Neuronal stem cell (in vitro differentiated cells): ENCODE measurements around the gene YEATS2.

ENCODE experiments used
- DNase-seq: peaks from one replicate; pipeline ENCODE4 v3.0.0-alpha.2; 2013; ENCODE audit warnings: low spot score
- H2AFZ ChIP-seq: one replicate; pipeline ENCODE4 v1.6.1; 2013; ENCODE audit warnings: mild to moderate bottlenecking, low read length, inconsistent platforms
- H2AK5ac ChIP-seq: 2 replicates; pipeline ENCODE4 v1.6.1; 2013; ENCODE audit warnings: low read depth, mild to moderate bottlenecking, inconsistent platforms, low read length, moderate library complexity, mixed read lengths
- H2BK120ac ChIP-seq: 2 replicates; pipeline ENCODE4 v1.6.1; 2013; ENCODE audit warnings: low read depth, mild to moderate bottlenecking, inconsistent platforms, low read length, moderate library complexity, mixed read lengths
- H2BK12ac ChIP-seq: one replicate; pipeline ENCODE4 v1.6.1; 2013; ENCODE audit warnings: low read length, inconsistent platforms
- H2BK15ac ChIP-seq: 2 replicates; pipeline ENCODE4 v1.6.1; 2013; ENCODE audit warnings: mild to moderate bottlenecking, low read length, inconsistent platforms, mixed read lengths
- H2BK5ac ChIP-seq: one replicate; pipeline ENCODE4 v1.6.1; 2013; ENCODE audit warnings: inconsistent platforms, mild to moderate bottlenecking, low read length, moderate library complexity
- H3K14ac ChIP-seq: one replicate; pipeline ENCODE4 v1.6.1; 2013; ENCODE audit warnings: low read length, inconsistent platforms
- H3K18ac ChIP-seq: 2 replicates; pipeline ENCODE4 v1.6.1; 2013; ENCODE audit warnings: low read length, inconsistent platforms
- H3K23ac ChIP-seq: 2 replicates; pipeline ENCODE4 v1.6.1; 2013; ENCODE audit warnings: low read depth, mild to moderate bottlenecking, mixed read lengths, low read length, inconsistent platforms; ENCODE audit not compliant: poor library complexity
- H3K27ac ChIP-seq: replicated peaks from 3 replicates; pipeline ENCODE4 v1.5.1; 2013; ENCODE audit warnings: low read length, inconsistent platforms
- H3K27me3 ChIP-seq, 3 experiments: 2 replicates each; pipeline ENCODE4 v1.6.1; 2013; ENCODE audit warnings: low read length in 3 of 3, mild to moderate bottlenecking in 2 of 3, inconsistent platforms in 1 of 3, low read depth in 1 of 3, mixed read lengths in 1 of 3, moderate library complexity in 1 of 3; ENCODE audit not compliant: control insufficient read depth in 3 of 3, insufficient read depth in 3 of 3
- H3K36me3 ChIP-seq, 2 donors: replicated peaks in 1 of 2; 2 replicates each; pipeline ENCODE4 v1.6.1; 2013; ENCODE audit warnings: low read length in 2 of 2; ENCODE audit not compliant: control insufficient read depth in 2 of 2, insufficient read depth in 2 of 2
- H3K4ac ChIP-seq: 2 replicates; pipeline ENCODE4 v1.6.1; 2013; ENCODE audit warnings: inconsistent platforms, mild to moderate bottlenecking, low read length, moderate library complexity
- H3K4me1 ChIP-seq, 2 donors: 1 replicate in 1 of 2; 2 replicates in 1 of 2; pipeline ENCODE4 v1.6.1; 2013; ENCODE audit warnings: low read length in 2 of 2, low read depth in 1 of 2; ENCODE audit not compliant: control insufficient read depth in 2 of 2, insufficient read depth in 1 of 2
- H3K4me2 ChIP-seq: one replicate; pipeline ENCODE4 v1.6.1; 2013; ENCODE audit warnings: mild to moderate bottlenecking, low read length, inconsistent platforms; ENCODE audit not compliant: insufficient read depth, poor library complexity, severe bottlenecking
- H3K4me3 ChIP-seq, 2 donors: 2 replicates each; pipeline ENCODE4 v1.5.1; 2013; ENCODE audit warnings: low read length in 2 of 2, mild to moderate bottlenecking in 2 of 2, inconsistent platforms in 1 of 2, moderate library complexity in 1 of 2
- H3K79me1 ChIP-seq: one replicate; pipeline ENCODE4 v1.6.1; 2013; ENCODE audit warnings: low read depth, mild to moderate bottlenecking, inconsistent platforms, low read length, moderate library complexity
- H3K9ac ChIP-seq: one replicate; pipeline ENCODE4 v1.6.1; 2013; ENCODE audit warnings: mild to moderate bottlenecking, low read depth, low read length, inconsistent platforms; ENCODE audit not compliant: poor library complexity
- H3K9me3 ChIP-seq, 2 donors: replicated peaks in 1 of 2; 2 replicates each; pipeline versions ENCODE3 to v1.6.1; 2013; ENCODE audit warnings: low read length in 2 of 2, mild to moderate bottlenecking in 2 of 2, inconsistent platforms in 1 of 2, low read depth in 1 of 2, mixed read lengths in 1 of 2, moderate library complexity in 1 of 2; ENCODE audit not compliant: control insufficient read depth in 2 of 2, insufficient read depth in 1 of 2
- H4K8ac ChIP-seq: one replicate; pipeline ENCODE4 v1.6.1; 2013; ENCODE audit warnings: low read depth, mild to moderate bottlenecking, inconsistent platforms, low read length, moderate library complexity
- H4K91ac ChIP-seq: one replicate; pipeline ENCODE4 v1.6.1; 2013; ENCODE audit warnings: low read length, low read depth, mild to moderate bottlenecking, inconsistent platforms; ENCODE audit not compliant: poor library complexity
- WGBS, 2 donors: extraction: QIAGEN DNeasy Blood & Tissue Kit; methylation state at CpG; one replicate each; pipeline ENCODE4 v1.1.7; 2013; ENCODE audit warnings: missing lambda C conversion rate in 2 of 2, mixed read lengths in 1 of 2; ENCODE audit not compliant: insufficient read length in 2 of 2, insufficient replicate concordance in 1 of 2; ENCODE audit errors: extremely low coverage in 2 of 2; 5-methylcytosine and 5-hydroxymethylcytosine counted together

Gene YEATS2

GRCh38 chr3:183728204-183728603 lies 30.6 kb downstream of the YEATS2 start:
- no CpG with 5 or more reads among the region's 1 CpG for WGBS, 2 donors
- Histone ChIP-seq H3K36me3 (peaks cover 25 to 94% of the 10 kb centered on the region in 2 donors), H3K18ac (no peak overlapping the region), H4K91ac (no peak overlapping the region), H3K9ac (no peak overlapping the region), H2BK15ac (no peak overlapping the region), H4K8ac (no peak overlapping the region), H3K4me1 (no peaks in the 10 kb centered on the region), H2BK12ac (no peak overlapping the region), H3K79me1 (no peaks in the 10 kb centered on the region), H3K27me3 (no peaks in the 10 kb centered on the region), H2AK5ac (no peak overlapping the region), H3K4ac (no peak overlapping the region), H3K27ac (no peak overlapping the region), H2BK5ac (no peak overlapping the region), H3K23ac (no peak overlapping the region), H2AFZ (no peak overlapping the region), H2BK120ac (no peak overlapping the region), H3K14ac (no peak overlapping the region), H3K4me2 (no peak overlapping the region), H3K9me3 (no peaks in the 10 kb centered on the region), H3K4me3 (no peak overlapping the region)
- no peak for DNase-seq

DNA sequence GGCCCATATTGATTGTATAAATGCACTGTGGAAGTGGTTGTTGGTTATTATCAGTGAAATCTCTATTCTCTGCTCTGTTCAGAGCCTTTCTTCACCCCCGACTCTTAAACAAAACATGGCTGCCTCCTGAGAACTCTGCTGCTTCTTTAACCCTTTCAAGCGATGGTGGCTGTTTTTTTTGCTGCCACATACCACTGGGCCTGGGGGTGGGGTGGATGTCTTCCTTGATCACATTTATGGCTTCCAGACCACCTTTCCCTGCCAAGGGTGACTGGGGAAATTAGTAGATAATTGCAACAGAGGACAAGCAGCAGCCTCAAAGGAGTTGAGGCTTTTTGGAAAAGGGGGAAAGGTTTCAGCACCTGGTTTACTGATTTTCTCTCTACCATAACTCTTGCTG lies 32.8 kb downstream of the YEATS2 start:
- no peak for DNase-seq
- no peak overlapping the region for H3K23ac ChIP-seq
- no peak overlapping the region for H2AK5ac ChIP-seq
- H3K36me3 ChIP-seq, result peaks cover 32 to 94% of the 10 kb centered on the region in 2 donors
- H2BK120ac ChIP-seq, result no peak overlapping the region
- WGBS, 2 donors, result no CpG with 5 or more reads among the region's 2 CpGs
- no peak overlapping the region for H3K9ac ChIP-seq
- no peak overlapping the region for H3K4ac ChIP-seq
- H3K4me2 ChIP-seq, result no peak overlapping the region
- H3K4me3 ChIP-seq, result no peak overlapping the region
- H2BK5ac ChIP-seq, result no peak overlapping the region
- no peak overlapping the region for H3K14ac ChIP-seq
- H4K8ac ChIP-seq, result no peak overlapping the region
- peaks cover 3% of the 10 kb centered on the region for H3K79me1 ChIP-seq
- H3K18ac ChIP-seq, result no peak overlapping the region
- no peak overlapping the region for H3K27ac ChIP-seq
- H2BK12ac ChIP-seq, result no peak overlapping the region
- H3K27me3 ChIP-seq, result no peaks in the 10 kb centered on the region
- no peak overlapping the region for H2AFZ ChIP-seq
- no peak overlapping the region for H4K91ac ChIP-seq
- no peak overlapping the region for H2BK15ac ChIP-seq
- H3K4me1 ChIP-seq, result no peaks in the 10 kb centered on the region
- no peaks in the 10 kb centered on the region for H3K9me3 ChIP-seq

GRCh38 chr3:183731611-183732010 lies 34.0 kb downstream of the YEATS2 start:
- DNase-seq, result no peak
- Histone ChIP-seq H3K4me2 (no peak overlapping the region), H3K36me3 (peaks cover 34 to 94% of the 10 kb centered on the region in 2 donors), H2AFZ (no peak overlapping the region), H3K23ac (no peak overlapping the region), H2BK12ac (no peak overlapping the region), H3K9ac (no peak overlapping the region), H2BK120ac (no peak overlapping the region), H2BK5ac (no peak overlapping the region), H2BK15ac (no peak overlapping the region), H3K4me3 (no peak overlapping the region), H2AK5ac (no peak overlapping the region), H3K9me3 (no peaks in the 10 kb centered on the region), H3K14ac (no peak overlapping the region), H3K79me1 (peaks cover 3% of the 10 kb centered on the region), H3K4me1 (no peaks in the 10 kb centered on the region), H3K4ac (no peak overlapping the region), H3K27ac (no peak overlapping the region), H4K91ac (no peak overlapping the region), H3K18ac (no peak overlapping the region), H3K27me3 (no peaks in the 10 kb centered on the region), H4K8ac (no peak overlapping the region)
- no CpG with 5 or more reads among the region's 5 CpGs for whole genome bisulfite sequencing, 2 donors

- no peak for DNase-seq
- Histone ChIP-seq H3K9ac (no peak overlapping the region), H3K18ac (no peak overlapping the region), H3K79me1 (peaks cover 3% of the 10 kb centered on the region), H3K27me3 (no peaks in the 10 kb centered on the region), H2AK5ac (no peak overlapping the region), H3K27ac (no peak overlapping the region), H2BK12ac (no peak overlapping the region), H3K4me2 (no peak overlapping the region), H4K8ac (no peak overlapping the region), H3K36me3 (peaks cover 29 to 91% of the 10 kb centered on the region in 2 donors), H4K91ac (no peak overlapping the region), H2BK120ac (no peak overlapping the region), H2BK5ac (no peak overlapping the region), H3K14ac (no peak overlapping the region), H3K4me1 (no peaks in the 10 kb centered on the region), H3K4ac (no peak overlapping the region), H3K4me3 (no peak overlapping the region), H3K23ac (no peak overlapping the region), H3K9me3 (peaks cover 0 to 12% of the 10 kb centered on the region in 2 donors), H2AFZ (no peak overlapping the region), H2BK15ac (no peak overlapping the region)
- no CpG with 5 or more reads among the region's 7 CpGs for WGBS, 2 donors
Observed at GRCh38 chr3:183733553-183733952, 36.0 kb downstream of the YEATS2 start.
